Neuronal stem cell (in vitro differentiated cells): Measurements from ENCODE around the gene TOP3B.
"Not testable (repeated sequence)": the region's sequence is repeated elsewhere in the genome, so short reads cannot be mapped to it uniquely, and the experiment has no call there.

Experiments used
- DNase-seq: peaks from one replicate; pipeline ENCODE4 v3.0.0-alpha.2; 2013; ENCODE audit warnings: low spot score
- H2AFZ ChIP-seq: one replicate; pipeline ENCODE4 v1.6.1; 2013; ENCODE audit warnings: mild to moderate bottlenecking, low read length, inconsistent platforms
- H2AK5ac ChIP-seq: 2 replicates; pipeline ENCODE4 v1.6.1; 2013; ENCODE audit warnings: low read depth, mild to moderate bottlenecking, inconsistent platforms, low read length, moderate library complexity, mixed read lengths
- H2BK120ac ChIP-seq: 2 replicates; pipeline ENCODE4 v1.6.1; 2013; ENCODE audit warnings: low read depth, mild to moderate bottlenecking, inconsistent platforms, low read length, moderate library complexity, mixed read lengths
- H2BK12ac ChIP-seq: one replicate; pipeline ENCODE4 v1.6.1; 2013; ENCODE audit warnings: low read length, inconsistent platforms
- H2BK15ac ChIP-seq: 2 replicates; pipeline ENCODE4 v1.6.1; 2013; ENCODE audit warnings: mild to moderate bottlenecking, low read length, inconsistent platforms, mixed read lengths
- H2BK5ac ChIP-seq: one replicate; pipeline ENCODE4 v1.6.1; 2013; ENCODE audit warnings: inconsistent platforms, mild to moderate bottlenecking, low read length, moderate library complexity
- H3K14ac ChIP-seq: one replicate; pipeline ENCODE4 v1.6.1; 2013; ENCODE audit warnings: low read length, inconsistent platforms
- H3K18ac ChIP-seq: 2 replicates; pipeline ENCODE4 v1.6.1; 2013; ENCODE audit warnings: low read length, inconsistent platforms
- H3K23ac ChIP-seq: 2 replicates; pipeline ENCODE4 v1.6.1; 2013; ENCODE audit warnings: low read depth, mild to moderate bottlenecking, mixed read lengths, low read length, inconsistent platforms; ENCODE audit not compliant: poor library complexity
- H3K27ac ChIP-seq: replicated peaks from 3 replicates; pipeline ENCODE4 v1.5.1; 2013; ENCODE audit warnings: low read length, inconsistent platforms
- H3K27me3 ChIP-seq, 3 experiments: 2 replicates each; pipeline ENCODE4 v1.6.1; 2013; ENCODE audit warnings: low read length in 3 of 3, mild to moderate bottlenecking in 2 of 3, inconsistent platforms in 1 of 3, low read depth in 1 of 3, mixed read lengths in 1 of 3, moderate library complexity in 1 of 3; ENCODE audit not compliant: control insufficient read depth in 3 of 3, insufficient read depth in 3 of 3
- H3K36me3 ChIP-seq, 2 donors: replicated peaks in 1 of 2; 2 replicates each; pipeline ENCODE4 v1.6.1; 2013; ENCODE audit warnings: low read length in 2 of 2; ENCODE audit not compliant: control insufficient read depth in 2 of 2, insufficient read depth in 2 of 2
- H3K4ac ChIP-seq: 2 replicates; pipeline ENCODE4 v1.6.1; 2013; ENCODE audit warnings: inconsistent platforms, mild to moderate bottlenecking, low read length, moderate library complexity
- H3K4me1 ChIP-seq, 2 donors: 1 replicate in 1 of 2; 2 replicates in 1 of 2; pipeline ENCODE4 v1.6.1; 2013; ENCODE audit warnings: low read length in 2 of 2, low read depth in 1 of 2; ENCODE audit not compliant: control insufficient read depth in 2 of 2, insufficient read depth in 1 of 2
- H3K4me2 ChIP-seq: one replicate; pipeline ENCODE4 v1.6.1; 2013; ENCODE audit warnings: mild to moderate bottlenecking, low read length, inconsistent platforms; ENCODE audit not compliant: insufficient read depth, poor library complexity, severe bottlenecking
- H3K4me3 ChIP-seq, 2 donors: 2 replicates each; pipeline ENCODE4 v1.5.1; 2013; ENCODE audit warnings: low read length in 2 of 2, mild to moderate bottlenecking in 2 of 2, inconsistent platforms in 1 of 2, moderate library complexity in 1 of 2
- H3K79me1 ChIP-seq: one replicate; pipeline ENCODE4 v1.6.1; 2013; ENCODE audit warnings: low read depth, mild to moderate bottlenecking, inconsistent platforms, low read length, moderate library complexity
- H3K9ac ChIP-seq: one replicate; pipeline ENCODE4 v1.6.1; 2013; ENCODE audit warnings: mild to moderate bottlenecking, low read depth, low read length, inconsistent platforms; ENCODE audit not compliant: poor library complexity
- H3K9me3 ChIP-seq, 2 donors: replicated peaks in 1 of 2; 2 replicates each; pipeline versions ENCODE3 to v1.6.1; 2013; ENCODE audit warnings: low read length in 2 of 2, mild to moderate bottlenecking in 2 of 2, inconsistent platforms in 1 of 2, low read depth in 1 of 2, mixed read lengths in 1 of 2, moderate library complexity in 1 of 2; ENCODE audit not compliant: control insufficient read depth in 2 of 2, insufficient read depth in 1 of 2
- H4K8ac ChIP-seq: one replicate; pipeline ENCODE4 v1.6.1; 2013; ENCODE audit warnings: low read depth, mild to moderate bottlenecking, inconsistent platforms, low read length, moderate library complexity
- H4K91ac ChIP-seq: one replicate; pipeline ENCODE4 v1.6.1; 2013; ENCODE audit warnings: low read length, low read depth, mild to moderate bottlenecking, inconsistent platforms; ENCODE audit not compliant: poor library complexity
- WGBS, 2 donors: extraction: QIAGEN DNeasy Blood & Tissue Kit; methylation state at CpG; one replicate each; pipeline ENCODE4 v1.1.7; 2013; ENCODE audit warnings: missing lambda C conversion rate in 2 of 2, mixed read lengths in 1 of 2; ENCODE audit not compliant: insufficient read length in 2 of 2, insufficient replicate concordance in 1 of 2; ENCODE audit errors: extremely low coverage in 2 of 2; 5-methylcytosine and 5-hydroxymethylcytosine counted together

The TOP3B gene

DNA sequence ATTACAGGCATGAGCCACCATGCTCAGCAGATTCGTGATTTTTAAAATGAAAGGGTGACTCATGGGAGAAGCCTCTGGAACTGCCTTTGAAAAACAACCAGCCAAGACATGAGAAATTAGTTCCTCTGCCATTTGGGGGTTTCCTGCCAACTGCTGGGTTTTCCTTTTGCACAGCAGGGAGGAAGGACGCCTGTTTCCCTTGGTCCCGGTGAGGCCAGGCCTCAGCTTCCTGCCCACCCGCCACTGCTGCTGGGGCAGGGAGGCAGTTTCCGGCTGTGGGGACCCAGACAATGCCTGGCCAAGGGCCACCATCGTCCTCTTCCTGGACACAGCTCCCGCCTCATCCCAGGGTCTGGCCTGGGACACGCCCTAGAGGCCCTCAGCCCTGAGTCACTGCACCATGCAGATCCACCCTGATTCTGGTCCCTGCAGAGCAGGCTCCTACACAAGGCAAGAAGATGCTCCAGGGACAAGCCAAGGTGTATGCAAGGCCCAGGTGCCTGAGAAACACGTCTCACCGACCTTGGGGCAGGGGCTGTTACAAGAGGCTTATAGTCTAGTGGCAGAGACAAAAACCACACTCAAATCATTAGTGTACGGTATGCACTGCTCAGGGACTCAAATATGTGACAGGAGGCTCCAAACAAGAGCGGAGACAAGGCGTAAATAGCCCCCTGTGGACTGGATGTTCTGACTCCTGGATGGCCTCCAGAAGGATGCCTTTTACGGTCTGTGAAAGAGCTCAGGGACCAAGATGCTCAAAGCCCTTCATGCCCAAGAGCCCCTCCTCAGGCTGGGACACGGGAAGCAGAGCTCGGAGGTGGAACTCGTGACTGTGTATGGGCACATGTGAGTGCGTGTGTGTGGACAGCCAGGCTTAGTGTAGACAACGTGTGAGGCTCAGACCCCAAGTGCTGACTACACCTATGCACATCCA lies 39.9 kb downstream of the TOP3B start:
- H3K4me2 ChIP-seq, result no peak overlapping the region
- no peak overlapping the region for H4K8ac ChIP-seq
- H3K4me3 ChIP-seq, result no peak overlapping the region

GRCh38 chr22:21941921-21942320 lies 40.7 kb downstream of the TOP3B start:
- Histone ChIP-seq H3K9ac (no peak overlapping the region), H3K18ac (no peak overlapping the region), H2AK5ac (no peak overlapping the region), H3K23ac (no peak overlapping the region), H3K4ac (no peak overlapping the region), H2BK12ac (no peak overlapping the region), H2BK5ac (no peak overlapping the region), H3K14ac (no peak overlapping the region), H3K79me1 (no peaks in the 10 kb centered on the region), H3K4me3 (no peak overlapping the region), H3K27me3 (no peaks in the 10 kb centered on the region), H4K91ac (no peak overlapping the region), H3K9me3 (no peaks in the 10 kb centered on the region), H2BK120ac (no peak overlapping the region), H3K27ac (no peak overlapping the region), H2BK15ac (no peak overlapping the region), H2AFZ (no peak overlapping the region), H4K8ac (no peak overlapping the region), H3K36me3 (peaks cover 18 to 41% of the 10 kb centered on the region in 2 donors), H3K4me2 (no peak overlapping the region), H3K4me1 (peaks cover 7 to 18% of the 10 kb centered on the region in 2 donors)
- no CpG with 5 or more reads among the region's 8 CpGs for WGBS, 2 donors
- DNase-seq, result no peak

More for the DNA sequence above, 39.9 kb downstream of the TOP3B start:
- H3K9ac ChIP-seq, result peak overlapping the region; percentile 50
- H3K9me3 ChIP-seq, result no peaks in the 10 kb centered on the region
- H3K18ac ChIP-seq, result no peak overlapping the region
- no CpG with 5 or more reads among the region's 19 CpGs for WGBS, 2 donors
- no peak overlapping the region for H3K14ac ChIP-seq
- peak overlapping the region; percentile 90 for H3K23ac ChIP-seq
- no peak overlapping the region for H3K27ac ChIP-seq
- no peak overlapping the region for H2BK12ac ChIP-seq
- no peak overlapping the region for H2BK5ac ChIP-seq
- no peak overlapping the region for H2BK15ac ChIP-seq
- no peak overlapping the region for H4K91ac ChIP-seq
- H3K4me1 ChIP-seq, result peaks cover 9 to 21% of the 10 kb centered on the region in 2 donors
- H3K36me3 ChIP-seq, result peaks cover 16 to 36% of the 10 kb centered on the region in 2 donors
- H3K79me1 ChIP-seq, result no peaks in the 10 kb centered on the region
- no peak overlapping the region for H2AFZ ChIP-seq
- H3K27me3 ChIP-seq, result no peaks in the 10 kb centered on the region
- H2BK120ac ChIP-seq, result no peak overlapping the region
- H3K4ac ChIP-seq, result peak overlapping the region; percentile 10
- no peak for DNase-seq
- no peak overlapping the region for H2AK5ac ChIP-seq

- H2BK5ac ChIP-seq, result no peak overlapping the region
Observed at GRCh38 chr22:21940521-21940920, 42.1 kb downstream of the TOP3B start.

DNA sequence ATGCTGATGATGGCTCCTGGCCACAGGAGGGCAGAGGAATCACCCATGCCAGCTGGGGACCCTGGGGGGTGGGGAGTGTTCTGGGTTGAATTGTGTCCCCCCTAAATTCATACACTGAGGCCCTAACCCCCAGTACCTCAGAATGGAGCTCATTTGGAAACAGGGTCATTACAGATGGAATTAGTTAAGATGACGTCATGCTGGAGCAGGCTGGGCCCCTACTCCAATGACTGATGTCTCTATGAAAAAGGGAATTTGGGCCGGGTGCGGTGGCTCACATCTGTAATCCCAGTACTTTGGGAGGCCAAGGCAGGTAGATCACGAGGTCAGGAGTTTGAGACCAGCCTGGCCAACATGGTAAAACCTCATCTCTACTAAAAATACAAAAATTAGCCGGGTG lies 42.7 kb downstream of the TOP3B start:
- peaks cover 13 to 48% of the 10 kb centered on the region in 2 donors for H3K36me3 ChIP-seq

More at GRCh38 chr22:21940521-21940920, 42.1 kb downstream of the TOP3B start:
- Histone ChIP-seq H3K9ac (no peak overlapping the region), H2AFZ (no peak overlapping the region), H2AK5ac (no peak overlapping the region), H3K27me3 (no peaks in the 10 kb centered on the region), H3K18ac (no peak overlapping the region), H2BK120ac (no peak overlapping the region), H2BK15ac (no peak overlapping the region), H2BK12ac (no peak overlapping the region), H4K91ac (no peak overlapping the region), H3K4me3 (no peak overlapping the region), H3K9me3 (no peaks in the 10 kb centered on the region), H3K27ac (no peak overlapping the region), H3K14ac (no peak overlapping the region), H3K4me2 (no peak overlapping the region), H3K4ac (no peak overlapping the region), H3K79me1 (no peaks in the 10 kb centered on the region), H3K23ac (peak overlapping the region; percentile 71), H3K36me3 (peaks cover 15 to 48% of the 10 kb centered on the region in 2 donors), H4K8ac (no peak overlapping the region), H3K4me1 (peaks cover 5 to 18% of the 10 kb centered on the region in 2 donors)
- no peak for DNase-seq
- no CpG with 5 or more reads among the region's 3 CpGs for WGBS, 2 donors

More for the DNA sequence above, 42.7 kb downstream of the TOP3B start:
- not testable (repeated sequence) for H4K8ac ChIP-seq, H3K9ac ChIP-seq, H3K4ac ChIP-seq, H3K4me3 ChIP-seq, H2BK5ac ChIP-seq, H3K14ac ChIP-seq, H2BK15ac ChIP-seq, H3K18ac ChIP-seq, H3K9me3 ChIP-seq, H3K27ac ChIP-seq, H2BK12ac ChIP-seq, H3K79me1 ChIP-seq, H3K27me3 ChIP-seq, H2AK5ac ChIP-seq, H2BK120ac ChIP-seq, DNase-seq, H3K4me2 ChIP-seq, H4K91ac ChIP-seq, H2AFZ ChIP-seq
- no CpG with 5 or more reads among the region's 5 CpGs for WGBS, 2 donors
- peak overlapping the region; percentile 98 for H3K23ac ChIP-seq
- peaks cover 5 to 18% of the 10 kb centered on the region in 2 donors for H3K4me1 ChIP-seq
